GM20431 (cell line): Measurements from ENCODE around the gene ZFYVE28.

ENCODE experiments used
- in situ Hi-C: fragments of 300-500 bp; cut with MseI, MboI; formaldehyde crosslinking; loops from one replicate; pipeline ENCODE4 v1.15.0; 2020; ENCODE audit warnings: low sequenced_read_pairs; ENCODE audit not compliant: unreplicated experiment

ZFYVE28 gene

DNA sequence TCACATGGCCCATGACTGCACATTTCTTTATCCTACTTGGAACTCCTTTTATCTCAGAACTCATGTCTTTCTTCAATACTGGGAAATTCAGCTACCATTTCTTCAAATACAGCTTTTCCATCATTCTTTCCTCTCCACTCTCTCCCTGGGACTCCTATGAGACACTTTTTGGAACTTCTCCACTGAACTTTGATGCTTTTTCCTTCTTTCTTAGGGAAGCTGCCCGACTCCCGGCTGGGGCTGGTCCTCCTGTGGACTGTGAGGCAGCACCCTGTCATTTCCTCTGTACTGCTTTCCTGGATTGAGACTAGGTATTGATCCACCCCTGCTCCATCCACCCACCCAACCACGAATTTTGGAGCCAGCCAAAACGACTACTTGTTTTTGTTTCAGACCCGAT, 40.0 kb downstream of the ZFYVE28 start:
- in situ Hi-C loops: no loop called here

DNA sequence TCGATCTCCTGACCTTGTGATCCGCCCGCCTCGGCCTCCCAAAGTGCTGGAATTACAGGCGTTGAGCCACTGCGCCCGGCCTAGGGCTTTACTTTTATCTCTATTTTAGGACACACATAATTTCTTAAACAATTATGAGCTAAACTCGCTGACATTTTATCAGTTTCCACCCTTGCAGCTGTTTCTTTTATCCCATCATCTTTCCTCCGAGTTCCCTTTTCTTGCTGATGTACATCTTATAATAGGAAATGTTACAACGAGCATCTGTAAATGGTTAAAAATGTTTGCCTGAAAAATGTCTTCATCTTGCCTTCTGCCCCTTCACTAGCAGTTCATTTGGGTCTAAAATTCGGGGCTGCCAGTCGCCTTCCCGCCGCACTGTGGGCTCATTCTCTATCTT, 41.2 kb downstream of the ZFYVE28 start:
- in situ Hi-C loops: no loop called here

DNA sequence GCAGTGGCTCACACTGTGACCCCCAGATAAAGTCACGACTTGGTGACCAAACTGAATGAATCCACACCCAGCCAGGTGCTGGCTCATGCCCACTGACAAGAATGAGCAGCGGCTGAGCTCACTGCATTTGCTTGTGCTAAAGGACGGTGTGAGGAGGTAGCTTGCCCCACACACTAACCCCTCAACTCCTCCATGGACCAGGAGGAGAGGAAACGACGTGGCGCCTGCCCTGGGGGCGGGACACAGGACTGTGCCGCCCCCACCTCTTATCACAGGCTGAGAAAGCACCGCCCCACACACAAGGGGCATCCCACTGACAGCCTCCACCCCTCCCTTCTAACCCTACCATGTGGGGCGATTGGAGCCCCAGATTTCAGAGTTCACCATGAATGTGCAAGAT, 43.0 kb downstream of the ZFYVE28 start:
- in situ Hi-C loops: no loop called here

DNA sequence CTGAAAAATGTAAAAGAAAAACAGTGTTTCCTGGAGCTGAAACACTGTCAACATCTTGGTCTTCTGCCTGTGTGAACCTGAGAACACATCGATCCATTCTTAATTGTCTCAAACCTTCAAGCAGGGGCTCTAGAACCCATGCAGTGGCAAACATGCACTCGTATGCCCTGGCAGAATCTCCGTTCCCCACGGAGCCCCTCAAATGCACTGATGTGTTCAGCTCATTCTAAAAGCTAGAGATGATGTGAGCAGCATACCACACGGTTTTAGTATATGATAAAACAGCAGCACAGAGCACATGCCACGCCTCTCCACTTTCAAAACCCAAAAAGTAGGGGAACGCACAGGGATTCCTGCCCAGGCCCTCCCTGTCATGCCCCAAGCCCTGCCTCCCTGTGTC, 44.9 kb downstream of the ZFYVE28 start:
- in situ Hi-C loops: no loop called here

DNA sequence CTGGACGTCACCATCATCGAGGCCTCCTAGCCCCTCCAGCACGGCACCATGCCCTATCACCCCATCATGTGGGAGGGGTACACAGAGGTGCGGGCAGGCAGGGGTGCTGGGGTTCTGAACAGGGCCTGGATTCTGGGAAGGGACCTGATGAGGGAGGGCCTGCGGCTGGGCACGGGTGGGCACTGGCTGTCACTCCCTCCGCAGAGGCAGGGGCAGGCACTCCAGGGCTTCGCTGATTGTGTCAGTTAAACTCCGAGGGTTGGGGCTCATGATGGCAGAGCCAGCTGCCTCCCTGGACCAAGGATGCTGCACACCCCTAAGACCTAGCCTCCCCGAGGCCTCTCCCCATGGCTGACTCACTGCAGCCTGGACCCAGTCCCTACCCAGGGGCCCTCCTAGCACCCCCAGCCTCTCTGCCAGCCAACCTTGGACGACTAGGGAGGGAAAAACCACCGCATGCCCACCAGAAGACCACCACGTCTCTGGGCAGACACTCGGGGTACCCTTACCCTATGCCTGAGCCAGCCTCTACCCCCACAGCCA, 45.9 kb downstream of the ZFYVE28 start:
- in situ Hi-C loops: no loop called here

DNA sequence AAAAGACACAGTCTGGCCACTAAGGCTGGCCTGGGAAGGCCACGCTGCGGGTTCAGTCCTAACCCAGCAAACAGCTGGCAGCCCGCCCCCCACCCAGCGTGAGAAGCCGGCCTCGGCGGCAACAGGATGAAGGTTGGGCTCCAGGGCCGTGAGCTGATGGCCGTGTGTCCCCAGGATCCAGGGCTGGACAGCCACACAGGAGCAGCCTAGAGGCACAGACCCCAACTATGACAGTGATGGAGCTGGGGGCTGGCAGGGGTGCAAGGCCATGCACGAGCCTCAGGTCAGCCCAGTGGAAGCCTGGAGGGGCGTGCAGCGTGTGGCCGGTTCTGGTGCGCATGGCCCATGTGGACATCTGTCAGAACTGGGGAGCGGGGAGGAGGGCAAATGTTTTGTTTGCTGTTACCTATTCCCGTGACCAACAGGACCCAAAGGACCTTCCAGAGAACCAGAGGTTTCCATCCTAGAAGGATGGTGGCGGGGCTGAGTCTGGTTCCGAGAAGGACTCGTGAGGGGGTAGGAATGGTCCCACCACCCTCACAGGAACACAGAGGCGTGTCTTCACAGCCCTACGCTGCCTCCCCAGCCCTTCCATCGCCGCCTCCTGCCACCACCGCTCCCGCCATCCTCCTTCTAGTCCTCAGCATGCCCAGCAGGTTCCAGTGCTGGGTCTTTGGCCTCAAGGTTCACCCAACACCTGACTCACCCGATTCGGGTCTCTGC, 46.5 kb downstream of the ZFYVE28 start:
- in situ Hi-C loops: no loop called here

DNA sequence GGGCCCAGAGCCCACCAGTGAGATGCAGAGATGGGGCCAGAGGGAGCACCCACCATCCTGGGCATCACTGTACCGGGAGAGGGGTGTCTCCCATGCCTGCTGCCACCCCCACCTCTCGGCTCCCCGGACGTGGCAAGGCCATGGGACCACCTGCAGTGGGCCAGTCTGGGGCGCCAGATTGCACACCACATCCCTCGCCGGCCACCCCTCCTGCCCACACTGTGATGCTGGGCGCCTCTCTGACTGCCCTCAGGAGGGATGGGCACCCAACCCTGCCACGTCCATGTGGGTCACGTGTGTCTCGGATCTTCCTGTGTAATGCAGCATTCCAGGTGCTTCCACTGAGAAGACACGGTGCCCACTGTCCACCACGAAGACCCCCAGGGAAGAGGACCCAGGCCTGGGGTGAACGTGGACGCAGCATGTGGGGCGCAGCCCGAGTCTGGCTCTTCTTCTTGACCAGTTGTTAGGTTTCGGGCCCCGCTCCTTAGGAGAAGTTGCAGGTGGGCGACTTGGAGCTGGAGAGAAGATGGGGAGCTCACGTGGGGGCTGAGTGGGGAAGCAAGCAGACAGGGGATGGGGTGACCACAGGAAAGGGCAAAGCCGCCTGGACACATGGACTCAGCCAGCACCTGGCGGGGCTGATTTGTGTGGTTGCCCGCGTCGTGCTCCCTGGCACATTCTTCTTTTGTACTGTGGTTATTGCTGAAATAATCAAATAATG, 47.7 kb downstream of the ZFYVE28 start:
- in situ Hi-C loops: no loop called here

DNA sequence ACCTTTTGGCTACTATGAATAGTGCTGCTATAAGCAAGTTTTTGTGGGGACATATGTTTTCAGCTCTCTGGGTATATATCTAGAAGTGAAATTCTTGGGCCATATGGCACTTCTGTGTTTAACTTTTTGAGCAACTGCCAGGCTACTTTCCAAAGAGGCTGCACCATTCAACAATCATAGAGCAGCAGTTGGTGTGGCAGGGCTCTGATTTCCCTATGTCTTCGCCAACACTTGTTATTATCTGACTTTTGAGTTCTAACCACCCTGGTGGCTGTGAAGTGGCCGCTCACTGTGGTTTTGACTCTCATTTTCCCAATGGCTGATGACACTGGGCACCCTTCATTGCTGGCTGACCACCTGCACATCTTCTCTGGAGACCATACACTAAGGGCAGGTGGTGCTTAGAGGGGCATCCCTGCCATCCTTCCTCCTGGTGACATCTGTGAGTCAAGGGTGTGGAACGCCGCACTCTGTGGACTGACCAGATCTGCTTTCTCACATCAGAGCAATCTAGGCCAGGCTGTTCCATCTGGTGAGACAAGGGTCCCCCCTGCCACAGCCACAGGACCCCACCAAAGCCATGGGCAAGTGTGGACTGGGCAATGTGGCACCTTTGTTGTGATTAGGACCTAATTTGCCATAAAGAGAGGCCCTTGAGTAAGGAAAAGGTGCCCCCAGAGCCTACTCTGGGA, 49.6 kb downstream of the ZFYVE28 start:
- in situ Hi-C loops: no loop called here

DNA sequence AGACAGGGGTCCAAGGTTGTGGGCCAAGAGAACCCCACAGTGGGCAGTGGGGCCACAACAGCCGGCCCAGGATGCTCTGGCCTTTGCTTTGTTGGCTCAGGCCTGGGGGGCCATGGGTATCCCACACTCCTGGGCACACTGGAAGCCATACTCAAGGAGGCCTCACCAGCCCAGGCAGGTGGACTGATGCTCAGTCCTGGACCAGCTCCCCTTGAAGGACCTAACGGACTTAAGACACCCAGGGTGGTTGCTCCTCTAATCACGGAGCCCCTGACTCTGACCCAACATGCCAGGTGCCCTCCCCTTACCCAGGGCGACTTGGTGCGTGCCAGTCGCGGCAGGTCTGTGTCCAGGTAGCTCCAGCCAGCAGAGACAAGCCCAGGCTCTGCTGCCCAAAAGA, 50.8 kb downstream of the ZFYVE28 start:
- in situ Hi-C loops: no loop called here

DNA sequence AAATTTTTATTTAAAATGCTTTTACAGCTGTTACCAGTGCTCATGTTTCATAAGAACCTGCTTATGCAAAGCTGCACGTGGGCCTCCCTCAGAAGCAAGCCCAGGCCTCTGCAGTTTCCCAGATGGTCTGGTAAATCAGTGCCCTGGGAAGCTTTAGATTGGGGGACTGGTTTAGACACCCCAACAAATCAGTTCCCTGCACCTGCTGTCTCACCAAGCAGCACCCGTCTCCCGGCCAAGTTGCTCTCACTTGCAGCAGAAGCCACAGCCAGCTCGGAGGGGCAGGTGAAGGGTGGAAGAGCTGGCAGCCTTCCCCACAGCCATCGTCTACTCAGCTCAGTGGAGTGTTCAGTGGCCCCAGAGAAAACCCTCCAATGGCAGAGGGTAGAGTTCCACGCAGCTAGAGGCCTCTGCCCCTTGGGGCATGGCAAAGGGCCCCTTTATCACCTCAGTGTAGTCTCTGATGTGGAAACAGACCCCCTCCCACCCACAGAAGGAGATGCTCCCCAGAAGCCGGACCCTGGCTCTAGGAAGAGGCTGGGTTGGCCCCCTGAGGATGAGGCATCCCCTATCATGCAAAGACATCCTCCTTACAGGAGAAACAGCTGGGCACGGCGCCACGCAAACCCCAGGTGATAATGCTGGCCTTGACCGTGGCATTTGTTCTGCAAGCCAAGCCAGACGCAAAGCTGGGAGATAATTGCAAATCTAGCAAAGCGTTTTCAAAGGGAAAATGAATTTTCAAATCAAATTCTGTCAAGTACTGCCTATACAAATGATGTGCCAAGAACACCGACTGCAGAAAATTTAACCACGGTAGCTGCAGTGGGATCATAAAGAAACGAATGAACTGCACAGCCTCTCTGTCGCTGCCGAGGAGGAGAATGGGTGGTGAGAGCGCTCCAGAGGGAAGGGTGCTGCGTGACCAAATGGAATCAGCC, 51.9 kb downstream of the ZFYVE28 start:
- in situ Hi-C loops: no loop called here

DNA sequence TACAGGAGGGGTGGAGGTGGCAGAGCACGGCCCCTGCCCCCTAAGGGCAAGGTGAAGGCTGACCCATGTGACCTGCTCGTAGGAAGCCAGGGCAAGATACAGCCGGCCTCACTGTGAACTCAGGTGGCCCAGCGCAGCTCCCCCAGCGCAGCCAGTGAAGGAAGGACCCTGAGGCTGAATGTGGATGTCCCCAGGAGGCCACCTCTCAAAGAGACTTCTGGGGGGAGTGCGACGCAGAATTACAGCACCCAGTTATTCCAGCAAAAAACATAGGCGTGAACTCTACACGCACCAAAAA, 52.6 kb downstream of the ZFYVE28 start:
- in situ Hi-C loops: no loop called here

DNA sequence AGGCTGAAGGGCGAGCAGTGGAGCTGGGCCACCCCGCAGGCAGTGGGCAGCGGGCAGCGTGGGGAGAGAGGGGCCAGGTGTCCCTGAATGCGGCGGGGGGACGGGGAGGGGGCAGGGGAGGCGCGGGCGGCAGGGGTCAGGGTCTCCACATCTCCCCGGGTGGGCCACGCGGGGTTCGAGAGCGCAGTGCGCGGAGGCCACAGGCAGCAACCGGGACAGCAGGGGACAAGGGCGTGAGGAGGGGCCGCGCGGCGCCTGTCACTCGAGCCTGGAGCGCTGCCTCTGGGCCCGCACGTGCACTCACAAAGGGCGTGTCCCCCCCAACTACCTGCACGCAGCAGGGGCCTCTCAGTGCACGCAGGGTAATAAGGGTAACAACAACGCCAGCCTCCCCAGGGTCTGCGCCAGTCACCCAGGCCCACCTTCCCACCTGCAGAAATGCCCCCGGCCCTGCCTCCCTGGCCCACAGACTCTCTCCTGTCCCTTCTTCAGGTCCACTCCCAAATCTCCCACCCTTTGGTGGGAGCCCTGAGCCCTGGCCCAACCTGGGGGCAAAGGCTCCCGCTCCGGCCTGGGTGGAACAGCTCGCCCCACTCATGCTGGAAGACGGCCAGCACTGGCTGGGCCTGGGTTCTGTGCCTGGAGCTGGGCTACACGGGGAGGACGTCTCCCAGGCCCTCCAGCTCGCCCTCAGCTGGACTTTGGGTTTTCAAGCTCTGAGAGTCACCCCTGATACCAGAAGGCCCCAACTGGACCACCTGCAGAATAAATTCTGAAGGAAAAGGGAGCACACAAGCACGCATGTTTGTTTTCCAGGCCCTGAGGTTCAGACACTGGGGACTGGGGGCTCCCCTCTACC, 53.2 kb downstream of the ZFYVE28 start:
- in situ Hi-C loops: no loop called here

DNA sequence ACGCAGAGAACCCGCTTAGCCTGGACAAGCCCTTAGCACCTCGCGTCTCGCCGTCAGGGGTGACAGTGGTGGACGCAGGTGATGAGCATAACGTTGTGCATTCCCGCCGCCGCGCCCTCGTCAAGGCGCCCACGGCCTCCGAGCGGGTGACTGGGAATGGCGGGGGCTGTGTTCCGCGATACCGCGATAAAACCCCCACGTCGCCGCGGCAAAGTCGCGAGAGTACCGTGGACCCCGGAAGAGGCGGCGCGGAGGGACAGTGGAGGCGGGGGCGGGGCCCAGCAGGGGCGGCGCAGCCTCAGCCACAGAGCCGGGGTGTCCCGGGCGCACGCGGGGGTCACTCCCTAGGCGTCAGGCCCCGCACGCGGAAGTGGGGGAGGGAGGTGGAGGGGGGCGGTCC, 53.8 kb downstream of the ZFYVE28 start:
- in situ Hi-C loops: no loop called here

DNA sequence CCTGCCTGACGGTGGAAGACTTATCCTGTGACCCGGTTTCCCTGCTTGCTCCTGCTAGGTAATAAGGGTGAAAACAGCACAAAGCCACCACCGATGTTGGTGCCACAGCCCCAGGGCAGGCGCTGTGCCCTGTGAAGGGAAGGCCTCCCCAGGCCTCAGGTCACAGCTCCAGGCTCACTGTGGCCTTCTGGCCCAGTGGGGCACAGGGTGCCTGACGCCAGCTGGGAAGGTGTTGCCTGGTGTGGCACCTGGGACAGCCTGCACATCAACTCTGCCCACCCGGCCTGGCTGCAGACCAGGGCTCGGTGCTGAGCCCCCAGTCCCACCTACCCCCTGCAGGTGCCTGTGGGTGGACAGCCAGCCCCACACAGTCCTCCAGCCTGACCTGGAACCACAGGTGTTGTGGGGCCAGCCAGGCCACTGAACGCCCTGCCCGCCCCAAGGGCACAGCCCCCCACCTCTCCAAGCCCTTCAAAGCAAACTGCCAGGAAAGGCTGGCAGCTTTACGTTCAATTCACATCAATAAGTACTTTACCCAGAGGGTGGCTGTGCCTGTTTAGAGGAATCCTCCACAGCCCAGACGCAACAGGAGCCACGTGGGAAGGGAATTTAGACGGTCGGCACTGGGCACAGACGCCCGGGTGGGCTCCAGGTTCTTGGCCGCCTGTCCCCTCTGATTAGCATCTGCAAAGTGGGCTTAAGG, 54.3 kb downstream of the ZFYVE28 start:
- in situ Hi-C loops: no loop called here

DNA sequence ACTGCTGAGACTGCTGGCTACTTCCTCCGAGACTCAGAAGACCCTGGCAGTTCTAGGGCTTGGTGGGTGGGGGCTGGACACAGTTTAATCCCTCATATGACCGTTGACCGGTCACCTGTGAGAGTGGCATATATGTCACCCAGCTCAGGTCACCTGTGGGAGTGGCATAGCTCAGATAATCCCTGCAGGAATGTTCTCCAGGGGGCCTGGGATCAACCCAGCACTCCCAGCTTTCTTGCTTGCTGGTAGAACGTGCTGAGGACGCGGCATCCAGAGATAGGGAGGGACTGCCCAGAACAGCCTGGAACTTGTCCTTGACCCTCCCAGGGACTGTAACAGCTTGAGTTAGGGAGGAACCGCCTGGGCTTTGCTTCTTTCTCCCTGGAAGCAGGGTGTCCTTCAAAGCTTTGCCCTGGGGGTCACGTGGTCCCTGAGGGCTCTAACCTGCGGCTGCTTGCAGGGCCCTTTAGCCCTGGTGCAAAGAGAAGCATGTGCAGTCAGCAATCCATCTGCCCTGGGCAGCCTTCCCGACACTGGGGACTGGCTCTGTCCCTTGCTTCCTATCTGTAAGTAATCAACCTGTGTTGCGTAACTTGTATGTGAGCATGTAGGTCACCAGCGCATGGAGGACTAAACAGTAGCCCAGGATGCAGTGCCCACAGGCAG, 55.3 kb downstream of the ZFYVE28 start:
- in situ Hi-C loops: no loop called here

DNA sequence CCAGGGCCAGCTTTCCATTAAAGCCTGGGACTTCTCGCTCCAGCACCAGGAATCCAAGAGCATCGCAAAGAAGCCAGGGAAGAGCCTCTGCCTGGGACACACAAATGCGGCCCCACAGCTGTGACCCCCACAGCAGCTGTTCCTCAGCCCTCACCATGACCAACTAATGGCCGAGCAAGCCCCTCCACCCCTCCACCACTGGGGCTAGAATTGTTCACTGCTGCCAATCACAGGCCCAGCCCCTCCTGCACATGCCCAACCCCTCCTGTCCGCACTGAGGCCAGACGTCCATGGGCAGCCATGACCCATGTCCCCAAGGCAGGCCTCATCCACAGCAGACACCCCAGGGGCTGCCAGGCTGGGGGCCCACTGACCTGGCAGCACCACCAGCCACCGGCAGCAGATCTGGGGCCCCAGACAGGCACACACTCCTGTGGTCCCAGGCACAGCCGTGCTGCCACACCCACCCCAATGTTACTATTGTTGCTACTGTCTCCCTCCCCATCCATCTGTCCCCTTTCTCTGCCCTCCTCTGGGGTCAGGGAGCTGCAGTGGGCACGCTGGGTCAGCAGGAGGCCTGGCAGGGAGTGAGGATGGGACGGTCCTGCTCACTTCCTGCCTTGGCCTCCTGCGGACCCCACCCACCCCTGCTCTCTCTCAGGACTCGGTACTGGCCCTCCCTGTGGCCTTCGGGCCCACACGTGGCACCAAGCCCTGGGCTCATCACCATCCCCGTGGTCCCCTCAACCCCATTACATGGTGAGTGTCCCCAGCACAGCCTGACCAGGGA, 56.0 kb downstream of the ZFYVE28 start:
- in situ Hi-C loops: no loop called here
